H1 (cell line): ENCODE data around the gene ARHGEF1. TPM values are rescaled to one million over a fixed set of nuclear protein-coding genes. Genes with fewer than 3 reads are reported as not detected.

Experiments
- CREB1 ChIP-seq: IDR thresholded peaks from 2 replicates; pipeline ENCODE4 v1.6.1; 2012; ENCODE audit warnings: inconsistent platforms
- GTF2F1 ChIP-seq: IDR thresholded peaks from 2 replicates; pipeline ENCODE4 v1.6.1; 2012; ENCODE audit warnings: low read depth, low read length, improper control_type of control experiment, borderline replicate concordance
- KDM1A ChIP-seq: fragments of 200-600, 300-600 bp; sonication (generic); IDR thresholded peaks from 2 replicates; pipeline ENCODE4 v1.7.1; 2016; ENCODE audit warnings: mild to moderate bottlenecking, low read length, borderline replicate concordance
- KDM4A ChIP-seq: IDR thresholded peaks from one replicate; pipeline ENCODE4 v1.7.1; 2012; ENCODE audit warnings: low read depth, mild to moderate bottlenecking, moderate library complexity, low read length, inconsistent platforms; ENCODE audit not compliant: severe bottlenecking
- SRF ChIP-seq: IDR thresholded peaks from 2 replicates; pipeline ENCODE4 v1.6.1; 2011; ENCODE audit warnings: mild to moderate bottlenecking, low read depth, low read length, moderate library complexity
- YY1 ChIP-seq: IDR thresholded peaks from 2 replicates; pipeline ENCODE4 v1.6.1; 2011; ENCODE audit warnings: low read depth, mild to moderate bottlenecking, low read length
- polyA plus RNA-seq, 7 experiments: library from polyadenylated mRNA; depleted of rRNA in 3 of 7; stranded (reverse) in 5 of 7; unstranded in 2 of 7; fragments of >200 nt in 5 of 7; fragments of 200-250 nt in 2 of 7; gene quantifications; 1 replicate in 5 of 7; 2 replicates in 1 of 7; 4 replicates in 1 of 7; pipeline versions ENCODE4 v1.2.1 to v1.2.3, GENCODE V29; 2011 to 2013; ENCODE audit warnings: missing spikeins in 2 of 7, mixed read lengths in 2 of 7
- total RNA-seq: library from RNA; stranded (reverse); fragmentation: NEBNext Ultra II Directional; extraction: Animal tissue kit (Norgen Biotek cat#: 25700); gene quantifications from 2 replicates; pipeline ENCODE4 v1.2.1, GENCODE V29; 2021

ARHGEF1 gene
- total and polyA plus RNA-seq, 2 of the 8 experiments (the other 6 are each of a cell fraction or from before 2014, with no cell fraction given), result 23.0 to 49.0 TPM

- no peak for TF ChIP-seq KDM4A
- TF ChIP-seq YY1, result no peak
- TF ChIP-seq CREB1, result no peak
- TF ChIP-seq GTF2F1, result no peak
- no peak for TF ChIP-seq SRF
- no peak for TF ChIP-seq KDM1A
- TF ChIP-seq, all 59 proteins: peak for 0
Observed at GRCh38 chr19:41861846-41862245, 21.1 kb upstream of the ARHGEF1 start (continued).
